ENCODE results near the gene NRG3.

Gene NRG3

DNA sequence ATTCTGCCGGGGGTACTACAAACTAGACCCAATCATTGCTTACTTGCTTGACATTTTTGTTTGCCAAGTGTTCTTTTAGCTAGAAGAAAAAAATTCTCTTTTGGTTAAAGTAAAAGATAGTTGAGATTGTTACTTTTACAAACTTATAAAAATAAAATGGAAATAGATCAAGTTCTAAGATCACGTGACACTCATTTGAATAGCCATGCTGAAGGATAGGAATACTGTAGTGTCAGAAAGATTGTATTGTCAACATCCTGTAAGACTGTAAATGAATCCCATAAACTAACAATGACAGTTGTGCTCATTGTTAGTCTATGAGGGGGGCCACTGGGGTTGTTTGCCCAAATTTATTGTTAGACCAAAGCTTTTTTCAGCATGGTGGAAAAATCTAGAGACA lies 10.5 kb downstream of the NRG3 start:
- Histone ChIP-seq H3K9ac (ENCODE audit: low read length) (no peak overlapping the region), H3K36me3 (ENCODE audit: control insufficient read depth, insufficient read depth, low read length, severe bottlenecking) (no peaks in the 10 kb centered on the region), H3K27me3 (replicated peaks; ENCODE audit: control insufficient read depth, insufficient read depth, low read length) (no peaks in the 10 kb centered on the region), H3K4me3 (ENCODE audit: low read length) (no peak overlapping the region), H3K4me1 (ENCODE audit: control insufficient read depth, insufficient read depth, low read length) (no peaks in the 10 kb centered on the region), H3K9me3 (ENCODE audit: control insufficient read depth, low read length) (no peaks in the 10 kb centered on the region)
- DNase-seq (ENCODE audit: low read depth): no peak

- no peak for DNase-seq (ENCODE audit: low read depth)
- no peak overlapping the region for H3K9ac ChIP-seq (ENCODE audit: low read length)
- no peaks in the 10 kb centered on the region for H3K4me1 ChIP-seq (ENCODE audit: control insufficient read depth, insufficient read depth, low read length)
These were observed 11.9 kb downstream of the NRG3 start for GRCh38 chr10:81886939-81887338.

DNA sequence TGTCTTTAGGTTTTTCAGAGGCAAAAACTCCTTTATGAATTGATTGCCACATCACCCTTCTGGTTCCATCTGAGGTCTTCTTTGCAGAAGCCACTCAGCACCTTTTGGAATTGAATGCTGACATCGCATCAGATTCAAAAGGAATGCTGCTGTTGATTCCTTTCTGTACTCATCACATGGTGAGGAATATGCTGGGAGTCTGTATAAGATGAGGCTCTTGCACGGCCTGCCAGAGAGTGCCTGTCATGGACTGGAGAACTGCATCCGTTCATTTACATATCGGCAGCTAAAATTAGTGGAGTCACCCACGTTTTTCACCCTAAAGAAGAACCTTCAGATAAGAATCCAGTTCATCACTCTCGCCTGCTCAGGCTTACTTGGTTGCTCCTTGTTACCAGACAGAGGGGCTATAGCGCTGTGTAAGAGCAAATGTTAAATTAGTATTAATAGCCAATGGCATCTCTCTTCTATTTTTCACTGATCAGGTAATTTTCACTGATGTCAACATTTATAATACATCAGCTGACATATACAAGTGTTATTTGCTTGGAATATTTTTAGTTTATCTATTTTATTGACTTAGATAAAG lies 14.3 kb downstream of the NRG3 start:
- H3K27me3 ChIP-seq (replicated peaks; ENCODE audit: control insufficient read depth, insufficient read depth, low read length): no peaks in the 10 kb centered on the region
- H3K4me1 ChIP-seq (ENCODE audit: control insufficient read depth, insufficient read depth, low read length): no peaks in the 10 kb centered on the region
- no peaks in the 10 kb centered on the region for H3K9me3 ChIP-seq (ENCODE audit: control insufficient read depth, low read length)
- no peak overlapping the region for H3K4me3 ChIP-seq (ENCODE audit: low read length)
- DNase-seq (ENCODE audit: low read depth): no peak
- H3K36me3 ChIP-seq (ENCODE audit: control insufficient read depth, insufficient read depth, low read length, severe bottlenecking): no peaks in the 10 kb centered on the region
- H3K9ac ChIP-seq (ENCODE audit: low read length): no peak overlapping the region

More at GRCh38 chr10:81886939-81887338, 11.9 kb downstream of the NRG3 start:
- no peaks in the 10 kb centered on the region for H3K9me3 ChIP-seq (ENCODE audit: control insufficient read depth, low read length)
- no peaks in the 10 kb centered on the region for H3K36me3 ChIP-seq (ENCODE audit: control insufficient read depth, insufficient read depth, low read length, severe bottlenecking)
- no peaks in the 10 kb centered on the region for H3K27me3 ChIP-seq (replicated peaks; ENCODE audit: control insufficient read depth, insufficient read depth, low read length)
- no peak overlapping the region for H3K4me3 ChIP-seq (ENCODE audit: low read length)

DNA sequence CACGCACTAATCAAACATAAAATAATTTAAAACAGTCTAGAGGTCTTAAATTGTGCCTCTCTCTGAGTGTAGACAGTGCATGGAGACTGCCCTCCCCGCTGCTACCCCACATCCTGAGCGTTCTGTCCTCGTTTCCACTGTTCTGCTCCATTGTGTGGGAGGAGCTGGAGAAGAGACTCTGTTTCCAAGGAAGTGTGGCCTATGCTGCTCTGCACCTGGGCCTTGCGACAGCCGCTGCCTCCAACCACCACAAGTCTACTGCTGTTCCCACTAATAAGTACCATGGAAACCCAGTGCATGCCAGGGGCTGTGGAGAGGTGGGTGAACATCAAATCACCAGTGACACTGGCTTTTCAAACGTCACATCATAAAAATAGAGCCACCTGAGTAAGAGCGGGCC lies 19.6 kb downstream of the NRG3 start:
- no peak overlapping the region for H3K4me3 ChIP-seq (ENCODE audit: low read length)
- H3K36me3 ChIP-seq (ENCODE audit: control insufficient read depth, insufficient read depth, low read length, severe bottlenecking): no peaks in the 10 kb centered on the region
- DNase-seq (ENCODE audit: low read depth): no peak
- no peak overlapping the region for H3K9ac ChIP-seq (ENCODE audit: low read length)
- H3K27me3 ChIP-seq (replicated peaks; ENCODE audit: control insufficient read depth, insufficient read depth, low read length): no peaks in the 10 kb centered on the region
- no peaks in the 10 kb centered on the region for H3K4me1 ChIP-seq (ENCODE audit: control insufficient read depth, insufficient read depth, low read length)
- H3K9me3 ChIP-seq (ENCODE audit: control insufficient read depth, low read length): no peaks in the 10 kb centered on the region

GRCh38 chr10:81898518-81898917 lies 23.5 kb downstream of the NRG3 start:
- Histone ChIP-seq H3K27me3 (replicated peaks; ENCODE audit: control insufficient read depth, insufficient read depth, low read length) (no peaks in the 10 kb centered on the region), H3K9ac (ENCODE audit: low read length) (no peak overlapping the region), H3K4me1 (ENCODE audit: control insufficient read depth, insufficient read depth, low read length) (no peaks in the 10 kb centered on the region), H3K9me3 (ENCODE audit: control insufficient read depth, low read length) (no peaks in the 10 kb centered on the region), H3K4me3 (ENCODE audit: low read length) (no peak overlapping the region), H3K36me3 (ENCODE audit: control insufficient read depth, insufficient read depth, low read length, severe bottlenecking) (no peaks in the 10 kb centered on the region)
- no peak for DNase-seq (ENCODE audit: low read depth)

GRCh38 chr10:81900989-81901388 lies 26.0 kb downstream of the NRG3 start:
- Histone ChIP-seq H3K27me3 (replicated peaks; ENCODE audit: control insufficient read depth, insufficient read depth, low read length) (no peaks in the 10 kb centered on the region), H3K4me3 (ENCODE audit: low read length) (no peak overlapping the region), H3K9ac (ENCODE audit: low read length) (no peak overlapping the region), H3K9me3 (ENCODE audit: control insufficient read depth, low read length) (no peaks in the 10 kb centered on the region), H3K36me3 (ENCODE audit: control insufficient read depth, insufficient read depth, low read length, severe bottlenecking) (no peaks in the 10 kb centered on the region), H3K4me1 (ENCODE audit: control insufficient read depth, insufficient read depth, low read length) (no peaks in the 10 kb centered on the region)
- DNase-seq (ENCODE audit: low read depth): no peak

- no peaks in the 10 kb centered on the region for H3K9me3 ChIP-seq (ENCODE audit: control insufficient read depth, low read length)
- H3K4me1 ChIP-seq (ENCODE audit: control insufficient read depth, insufficient read depth, low read length): no peaks in the 10 kb centered on the region
- no peak for DNase-seq (ENCODE audit: low read depth)
- no peak overlapping the region for H3K4me3 ChIP-seq (ENCODE audit: low read length)
- no peaks in the 10 kb centered on the region for H3K27me3 ChIP-seq (replicated peaks; ENCODE audit: control insufficient read depth, insufficient read depth, low read length)
- no peaks in the 10 kb centered on the region for H3K36me3 ChIP-seq (ENCODE audit: control insufficient read depth, insufficient read depth, low read length, severe bottlenecking)
- no peak overlapping the region for H3K9ac ChIP-seq (ENCODE audit: low read length)
These were observed 28.5 kb downstream of the NRG3 start for GRCh38 chr10:81903472-81903871.

DNA sequence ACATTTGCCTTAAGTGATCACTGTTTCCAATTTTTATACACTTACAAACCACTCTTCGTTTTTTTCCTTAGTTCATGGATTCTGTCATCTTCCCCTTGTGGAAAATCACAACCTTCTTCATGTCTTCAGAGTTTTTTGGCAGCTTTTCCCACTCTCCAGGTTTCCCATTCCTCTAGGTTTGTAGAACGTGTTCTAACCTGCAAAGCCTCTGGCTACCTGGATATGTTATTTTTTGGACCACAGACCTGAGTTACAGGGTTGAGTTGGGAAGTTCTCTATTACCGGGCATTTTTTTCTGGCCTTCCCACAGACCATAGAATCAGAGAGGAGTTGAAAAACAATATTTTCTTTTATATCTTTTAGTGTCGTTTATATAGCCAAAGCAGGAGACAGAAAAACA lies 30.2 kb downstream of the NRG3 start:
- no peak for DNase-seq (ENCODE audit: low read depth)
- H3K27me3 ChIP-seq (replicated peaks; ENCODE audit: control insufficient read depth, insufficient read depth, low read length): no peaks in the 10 kb centered on the region

GRCh38 chr10:81909453-81909852 lies 34.5 kb downstream of the NRG3 start:
- H3K27me3 ChIP-seq (replicated peaks; ENCODE audit: control insufficient read depth, insufficient read depth, low read length): no peaks in the 10 kb centered on the region
- no peaks in the 10 kb centered on the region for H3K9me3 ChIP-seq (ENCODE audit: control insufficient read depth, low read length)
- H3K9ac ChIP-seq (ENCODE audit: low read length): no peak overlapping the region
- no peak overlapping the region for H3K4me3 ChIP-seq (ENCODE audit: low read length)
- H3K36me3 ChIP-seq (ENCODE audit: control insufficient read depth, insufficient read depth, low read length, severe bottlenecking): no peaks in the 10 kb centered on the region
- no peaks in the 10 kb centered on the region for H3K4me1 ChIP-seq (ENCODE audit: control insufficient read depth, insufficient read depth, low read length)
- no peak for DNase-seq (ENCODE audit: low read depth)

More for the DNA sequence above, 30.2 kb downstream of the NRG3 start:
- no peaks in the 10 kb centered on the region for H3K9me3 ChIP-seq (ENCODE audit: control insufficient read depth, low read length)
- H3K36me3 ChIP-seq (ENCODE audit: control insufficient read depth, insufficient read depth, low read length, severe bottlenecking): no peaks in the 10 kb centered on the region
- H3K9ac ChIP-seq (ENCODE audit: low read length): no peak overlapping the region
- H3K4me1 ChIP-seq (ENCODE audit: control insufficient read depth, insufficient read depth, low read length): no peaks in the 10 kb centered on the region
- no peak overlapping the region for H3K4me3 ChIP-seq (ENCODE audit: low read length)

DNA sequence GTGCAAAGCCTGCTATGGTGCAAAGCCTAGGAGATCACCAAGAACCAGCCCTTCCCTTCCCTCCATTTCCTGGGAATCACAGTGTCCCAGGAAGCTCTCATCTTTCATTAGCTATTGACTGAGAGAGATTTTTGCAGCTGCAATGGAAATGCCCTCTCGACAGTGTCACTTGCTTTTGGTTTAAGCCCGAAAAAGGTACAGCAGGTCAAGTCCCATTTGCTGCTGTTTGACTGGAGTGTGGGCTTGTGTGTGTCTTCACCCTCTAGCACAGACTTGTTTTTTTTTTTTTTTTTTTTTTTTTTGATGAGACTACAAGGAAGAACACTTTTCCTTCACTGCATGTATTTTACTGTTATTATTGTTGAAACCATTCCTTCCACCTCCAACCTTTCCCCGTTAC lies 36.3 kb downstream of the NRG3 start:
- Histone ChIP-seq H3K27me3 (replicated peaks; ENCODE audit: control insufficient read depth, insufficient read depth, low read length) (no peaks in the 10 kb centered on the region), H3K4me3 (ENCODE audit: low read length) (no peak overlapping the region), H3K4me1 (ENCODE audit: control insufficient read depth, insufficient read depth, low read length) (no peaks in the 10 kb centered on the region), H3K9ac (ENCODE audit: low read length) (no peak overlapping the region), H3K36me3 (ENCODE audit: control insufficient read depth, insufficient read depth, low read length, severe bottlenecking) (no peaks in the 10 kb centered on the region), H3K9me3 (ENCODE audit: control insufficient read depth, low read length) (no peaks in the 10 kb centered on the region)
- no peak for DNase-seq (ENCODE audit: low read depth)

DNA sequence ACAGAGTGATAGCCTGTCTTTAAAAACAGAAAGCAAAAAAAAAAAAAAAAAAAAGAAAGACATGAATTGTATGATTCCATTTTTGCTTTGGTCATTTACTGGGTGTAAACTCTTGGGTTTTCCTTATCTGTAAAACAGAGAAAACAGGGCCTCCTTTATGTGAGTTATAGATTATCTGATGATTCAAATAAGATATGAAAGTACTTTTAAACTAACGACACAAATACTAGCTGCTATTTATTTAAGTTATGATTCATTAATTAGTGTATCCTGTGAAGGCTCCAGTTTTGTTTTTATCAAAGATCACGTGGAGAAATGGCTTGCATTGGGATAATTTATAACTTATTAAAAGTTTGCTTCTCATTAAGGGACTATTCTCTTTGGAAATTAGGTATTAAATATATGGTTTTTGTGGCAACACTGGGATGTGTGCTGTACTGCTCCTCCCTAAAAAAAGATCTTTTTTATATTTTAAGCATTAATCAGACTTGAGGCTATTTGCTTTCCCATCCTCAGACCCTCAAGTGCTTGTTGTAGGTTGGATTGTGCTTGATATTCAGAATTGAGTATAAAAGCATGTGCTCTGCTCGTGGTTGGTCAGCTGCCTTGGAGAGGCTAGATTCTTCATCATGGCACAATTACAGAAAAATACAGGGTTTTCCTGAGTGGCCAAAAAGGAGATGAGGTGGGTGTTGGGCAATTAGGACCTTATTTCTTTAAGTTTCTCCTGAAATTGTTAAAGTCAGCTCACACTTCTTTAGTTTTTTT lies 39.9 kb downstream of the NRG3 start:
- H3K4me1 ChIP-seq (ENCODE audit: control insufficient read depth, insufficient read depth, low read length): no peaks in the 10 kb centered on the region
- no peaks in the 10 kb centered on the region for H3K9me3 ChIP-seq (ENCODE audit: control insufficient read depth, low read length)
- no peaks in the 10 kb centered on the region for H3K36me3 ChIP-seq (ENCODE audit: control insufficient read depth, insufficient read depth, low read length, severe bottlenecking)
- no peak for DNase-seq (ENCODE audit: low read depth)
- H3K4me3 ChIP-seq (ENCODE audit: low read length): no peak overlapping the region
- H3K27me3 ChIP-seq (replicated peaks; ENCODE audit: control insufficient read depth, insufficient read depth, low read length): no peaks in the 10 kb centered on the region
- no peak overlapping the region for H3K9ac ChIP-seq (ENCODE audit: low read length)

GRCh38 chr10:81915504-81915897 lies 40.5 kb downstream of the NRG3 start:
- Histone ChIP-seq H3K9ac (ENCODE audit: low read length) (no peak overlapping the region), H3K9me3 (ENCODE audit: control insufficient read depth, low read length) (no peaks in the 10 kb centered on the region), H3K4me3 (ENCODE audit: low read length) (no peak overlapping the region), H3K36me3 (ENCODE audit: control insufficient read depth, insufficient read depth, low read length, severe bottlenecking) (no peaks in the 10 kb centered on the region), H3K4me1 (ENCODE audit: control insufficient read depth, insufficient read depth, low read length) (no peaks in the 10 kb centered on the region), H3K27me3 (replicated peaks; ENCODE audit: control insufficient read depth, insufficient read depth, low read length) (no peaks in the 10 kb centered on the region)
- no peak for DNase-seq (ENCODE audit: low read depth)
